BE2C (cell line): ENCODE results near the gene STXBP5.

Source experiments
- DNase-seq: peaks from one replicate; pipeline ENCODE4 v3.0.0-alpha.2; 2020
- H3K27me3 ChIP-seq: fragments of 250-450 bp; sonication (Bioruptor Pico); 2 replicates; pipeline ENCODE4 v1.5.1; 2020; ENCODE audit warnings: mild to moderate bottlenecking
- H3K36me3 ChIP-seq: fragments of 250-450 bp; sonication (Bioruptor Pico); 2 replicates; pipeline ENCODE4 v1.5.1; 2020; ENCODE audit warnings: mild to moderate bottlenecking
- H3K4me1 ChIP-seq: fragments of 250-450 bp; sonication (Bioruptor Pico); 2 replicates; pipeline ENCODE4 v1.5.1; 2020
- H3K4me3 ChIP-seq: 2 replicates; pipeline ENCODE4 v1.5.1; 2011; ENCODE audit warnings: low read depth, low read length
- H3K9me3 ChIP-seq: fragments of 250-450 bp; sonication (Bioruptor Pico); 2 replicates; pipeline ENCODE4 v1.5.1; 2020
- CTCF ChIP-seq: IDR thresholded peaks from 2 replicates; pipeline ENCODE4 v1.5.1; 2012; ENCODE audit warnings: mild to moderate bottlenecking, low read depth, low read length

Gene STXBP5

GRCh38 chr6:147184379-147184778 is 19.8 kb upstream of the STXBP5 start:
- TF ChIP-seq CTCF: no peak
- H3K36me3 ChIP-seq: no peaks in the 10 kb centered on the region
- H3K4me1 ChIP-seq: 0 out of 2 replicates have a peak, but pooled peaks cover 4% of the 10 kb centered on the region
- no peak for DNase-seq
- peaks cover 3% of the 10 kb centered on the region; the same call in 1 of the 2 replicates for H3K9me3 ChIP-seq
- H3K4me3 ChIP-seq: no peak overlapping the region
- no peaks in the 10 kb centered on the region for H3K27me3 ChIP-seq

DNA sequence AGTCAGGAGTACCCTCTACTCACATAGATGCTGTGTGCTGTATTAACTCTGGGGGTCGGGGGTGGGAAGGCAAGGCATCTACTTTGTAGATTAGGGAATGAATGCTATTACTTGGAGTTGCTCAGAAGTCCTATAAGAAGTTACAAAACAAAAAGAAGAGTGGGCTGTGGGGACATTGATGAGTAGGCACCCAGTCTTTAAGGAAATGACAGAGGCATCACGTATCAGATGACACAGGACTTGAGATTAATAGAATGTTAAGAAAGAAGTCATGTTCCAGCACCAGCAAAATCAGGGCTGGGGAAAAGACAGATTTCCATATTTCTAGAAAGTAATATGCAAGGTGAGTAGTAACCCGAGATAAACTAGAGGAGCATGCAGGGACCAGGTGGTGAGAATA is 19.0 kb upstream of the STXBP5 start:
- no peak for DNase-seq
- TF ChIP-seq CTCF: no peak
- Histone ChIP-seq H3K9me3 (peaks cover 3% of the 10 kb centered on the region; the same call in 1 of the 2 replicates), H3K4me3 (no peak overlapping the region), H3K4me1 (0 out of 2 replicates have a peak, but pooled peaks cover 4% of the 10 kb centered on the region), H3K36me3 (no peaks in the 10 kb centered on the region), H3K27me3 (no peaks in the 10 kb centered on the region)

DNA sequence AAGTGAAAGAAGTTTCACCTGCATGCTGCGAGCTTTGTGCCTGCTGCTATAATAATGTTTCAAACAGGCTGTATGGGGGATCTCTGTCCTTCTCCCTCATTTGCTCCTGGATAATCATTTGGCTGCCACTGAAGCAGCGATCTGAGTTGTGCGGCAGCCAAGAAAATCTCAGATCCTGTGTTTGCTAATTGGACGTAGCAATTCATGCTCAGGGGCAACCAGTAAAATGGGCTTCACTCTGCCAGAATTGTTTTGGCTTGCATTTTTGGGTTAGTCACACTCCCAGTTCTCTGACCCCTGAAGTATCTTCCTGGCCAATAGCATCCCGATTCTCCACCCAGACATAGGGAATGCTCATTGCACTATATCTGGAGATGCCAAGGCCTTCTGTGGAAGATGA is 13.7 kb upstream of the STXBP5 start:
- TF ChIP-seq CTCF: no peak
- no peaks in the 10 kb centered on the region for H3K36me3 ChIP-seq
- no peak for DNase-seq

DNA sequence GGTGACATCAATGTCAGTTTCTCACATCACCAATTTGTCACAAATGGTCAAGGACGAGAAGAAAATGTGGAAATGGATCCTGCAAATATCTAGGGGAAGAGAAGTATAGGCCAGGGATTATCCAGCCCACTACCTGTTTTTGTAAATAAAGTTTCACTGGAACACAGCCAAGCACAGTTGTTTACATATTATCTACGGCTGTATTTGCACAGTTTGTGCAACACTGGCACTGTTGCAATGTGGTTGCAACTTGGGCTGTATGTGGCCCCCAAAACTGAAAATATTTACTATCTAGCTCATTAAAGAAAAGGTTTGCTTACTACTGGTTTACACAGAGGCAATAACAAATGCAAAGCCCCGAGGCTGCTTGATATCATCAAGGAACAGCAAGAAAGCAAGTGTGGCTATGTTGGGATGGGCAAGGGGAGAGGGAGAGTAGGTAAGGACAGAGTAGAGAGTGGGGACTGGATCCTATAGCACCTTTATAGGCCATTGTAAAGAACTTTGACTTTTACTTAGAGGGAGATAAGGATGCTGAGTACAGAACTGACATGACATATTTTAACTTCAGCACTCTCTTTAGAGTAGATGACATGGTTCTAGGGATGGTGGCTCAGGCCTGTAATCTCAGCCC is 11.8 kb upstream of the STXBP5 start:
- Histone ChIP-seq H3K36me3 (no peaks in the 10 kb centered on the region), H3K27me3 (no peaks in the 10 kb centered on the region), H3K9me3 (no peaks in the 10 kb centered on the region), H3K4me3 (no peak overlapping the region), H3K4me1 (no peaks in the 10 kb centered on the region; the same call in 1 of the 2 replicates)
- DNase-seq: no peak
- TF ChIP-seq CTCF: no peak

More for the DNA sequence above, 13.7 kb upstream of the STXBP5 start:
- Histone ChIP-seq H3K4me3 (no peak overlapping the region), H3K27me3 (no peaks in the 10 kb centered on the region), H3K9me3 (no peaks in the 10 kb centered on the region), H3K4me1 (no peaks in the 10 kb centered on the region; the same call in 1 of the 2 replicates)

DNA sequence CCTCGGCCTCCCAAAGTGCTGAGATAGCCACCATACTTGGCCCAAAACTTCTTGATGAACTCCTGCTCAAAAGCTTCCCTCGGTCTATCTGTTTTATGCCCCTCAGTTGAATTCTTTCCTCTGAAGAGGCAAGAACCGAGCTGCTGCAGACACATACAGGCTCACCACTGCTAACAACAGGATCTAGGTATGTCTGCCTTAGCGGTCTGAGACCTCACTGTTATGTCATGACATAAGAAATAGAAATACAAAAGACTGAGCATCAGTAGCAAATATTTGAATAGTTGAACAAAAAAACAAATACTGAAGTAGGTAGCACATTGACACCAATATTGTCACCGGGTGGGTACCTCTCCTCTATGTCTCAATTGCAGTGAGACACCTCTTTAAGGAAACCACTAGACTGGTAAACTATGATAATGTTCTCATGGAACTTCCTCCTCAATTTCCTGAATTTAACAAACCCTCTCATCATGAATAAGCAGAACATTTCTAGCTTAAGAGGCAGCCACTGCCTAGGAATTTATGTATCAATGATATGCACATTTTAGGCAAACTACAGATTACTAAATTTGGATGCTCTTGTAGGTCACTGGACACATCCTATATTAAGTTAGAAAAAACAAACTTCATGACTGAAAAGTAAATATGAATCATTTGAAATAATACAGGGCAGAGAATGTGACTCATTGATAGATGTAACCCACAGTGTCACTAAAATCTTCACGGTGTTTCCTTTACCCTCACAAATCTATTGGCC is 9.4 kb upstream of the STXBP5 start:
- Histone ChIP-seq H3K4me1 (no peaks in the 10 kb centered on the region; the same call in 1 of the 2 replicates), H3K4me3 (no peak overlapping the region), H3K27me3 (no peaks in the 10 kb centered on the region), H3K9me3 (no peaks in the 10 kb centered on the region), H3K36me3 (no peaks in the 10 kb centered on the region)
- no peak for DNase-seq
- no peak for TF ChIP-seq CTCF

- TF ChIP-seq CTCF: no peak
- no peaks in the 10 kb centered on the region for H3K27me3 ChIP-seq
- H3K4me3 ChIP-seq: no peak overlapping the region
- no peaks in the 10 kb centered on the region for H3K9me3 ChIP-seq
- no peaks in the 10 kb centered on the region for H3K36me3 ChIP-seq
- DNase-seq: no peak
- no peaks in the 10 kb centered on the region; the same call in 1 of the 2 replicates for H3K4me1 ChIP-seq
Observed at GRCh38 chr6:147195510-147195909, 8.7 kb upstream of the STXBP5 start.
